ENCODE results near the gene IKZF2. TPM values are rescaled to one million over a fixed set of nuclear protein-coding genes. Genes with fewer than 3 reads are reported as not detected.
A peak's percentile ranks its signal among the peaks of the same experiment; 100 is the strongest.

Gene IKZF2
- total RNA-seq, result 4.2 and 15.1 TPM in 2 replicates

DNA sequence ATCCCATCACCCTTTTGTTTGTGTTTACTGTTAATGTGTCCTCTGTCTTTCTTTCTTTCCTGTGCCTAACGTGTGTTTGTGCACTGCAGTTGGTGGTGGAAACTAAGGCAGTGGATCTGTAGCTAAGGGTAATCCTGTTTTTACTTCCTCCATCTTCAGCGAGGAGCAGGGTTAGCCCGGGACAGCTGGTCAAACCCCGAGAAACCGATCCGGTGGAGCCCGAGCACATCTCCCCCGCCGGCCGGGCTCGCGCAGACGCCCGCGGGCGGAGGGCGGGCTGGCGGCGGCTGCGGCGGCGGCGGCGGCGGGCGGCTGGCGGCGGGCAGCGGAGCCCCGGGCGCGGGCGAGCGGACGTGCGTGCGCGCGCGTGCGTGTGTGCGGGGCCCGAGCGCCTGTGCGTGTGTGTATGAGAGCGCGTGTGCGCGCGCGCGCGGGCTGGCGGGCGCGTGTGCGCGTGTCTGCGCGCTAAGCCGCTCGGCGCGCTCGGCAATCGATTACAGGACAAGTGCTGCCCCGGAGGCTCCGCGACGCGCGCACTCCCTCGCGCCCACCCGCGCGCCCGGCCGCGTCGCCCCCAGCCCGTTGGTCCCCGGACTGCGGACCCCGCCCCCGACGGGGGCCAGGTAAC, at the start of gene IKZF2:
Gene IKZF2, minus strand, starts transcription at position 176 of the 628 bp plus-strand sequence. CDS start 2,983 bp downstream, outside the sequence.
- TF ChIP-seq, protein P1, sequence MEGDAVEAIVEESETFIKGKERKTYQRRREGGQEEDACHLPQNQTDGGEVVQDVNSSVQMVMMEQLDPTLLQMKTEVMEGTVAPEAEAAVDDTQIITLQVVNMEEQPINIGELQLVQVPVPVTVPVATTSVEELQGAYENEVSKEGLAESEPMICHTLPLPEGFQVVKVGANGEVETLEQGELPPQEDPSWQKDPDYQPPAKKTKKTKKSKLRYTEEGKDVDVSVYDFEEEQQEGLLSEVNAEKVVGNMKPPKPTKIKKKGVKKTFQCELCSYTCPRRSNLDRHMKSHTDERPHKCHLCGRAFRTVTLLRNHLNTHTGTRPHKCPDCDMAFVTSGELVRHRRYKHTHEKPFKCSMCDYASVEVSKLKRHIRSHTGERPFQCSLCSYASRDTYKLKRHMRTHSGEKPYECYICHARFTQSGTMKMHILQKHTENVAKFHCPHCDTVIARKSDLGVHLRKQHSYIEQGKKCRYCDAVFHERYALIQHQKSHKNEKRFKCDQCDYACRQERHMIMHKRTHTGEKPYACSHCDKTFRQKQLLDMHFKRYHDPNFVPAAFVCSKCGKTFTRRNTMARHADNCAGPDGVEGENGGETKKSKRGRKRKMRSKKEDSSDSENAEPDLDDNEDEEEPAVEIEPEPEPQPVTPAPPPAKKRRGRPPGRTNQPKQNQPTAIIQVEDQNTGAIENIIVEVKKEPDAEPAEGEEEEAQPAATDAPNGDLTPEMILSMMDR (IDR thresholded peaks at IDR 0.05; ENCODE audit: insufficient read depth, low read depth, low read length), result no peak

GRCh38 chr2:213199871-213200270, 48.5 kb upstream of the IKZF2 start:
- no peak overlapping the region for H3K4me3 ChIP-seq (ENCODE audit: low read depth, low read length)
- peak; percentile 50 for DNase-seq (ENCODE audit: low read depth)
- TF ChIP-seq, protein P1 (IDR thresholded peaks at IDR 0.05; ENCODE audit: insufficient read depth, low read depth, low read length), result no peak

More for the DNA sequence above, at the start of gene IKZF2:
- peak; percentile 85 for DNase-seq (ENCODE audit: low read depth)
- peak within 1 kb of the TSS; percentile 58 for H3K4me3 ChIP-seq (ENCODE audit: low read depth, low read length)

DNA sequence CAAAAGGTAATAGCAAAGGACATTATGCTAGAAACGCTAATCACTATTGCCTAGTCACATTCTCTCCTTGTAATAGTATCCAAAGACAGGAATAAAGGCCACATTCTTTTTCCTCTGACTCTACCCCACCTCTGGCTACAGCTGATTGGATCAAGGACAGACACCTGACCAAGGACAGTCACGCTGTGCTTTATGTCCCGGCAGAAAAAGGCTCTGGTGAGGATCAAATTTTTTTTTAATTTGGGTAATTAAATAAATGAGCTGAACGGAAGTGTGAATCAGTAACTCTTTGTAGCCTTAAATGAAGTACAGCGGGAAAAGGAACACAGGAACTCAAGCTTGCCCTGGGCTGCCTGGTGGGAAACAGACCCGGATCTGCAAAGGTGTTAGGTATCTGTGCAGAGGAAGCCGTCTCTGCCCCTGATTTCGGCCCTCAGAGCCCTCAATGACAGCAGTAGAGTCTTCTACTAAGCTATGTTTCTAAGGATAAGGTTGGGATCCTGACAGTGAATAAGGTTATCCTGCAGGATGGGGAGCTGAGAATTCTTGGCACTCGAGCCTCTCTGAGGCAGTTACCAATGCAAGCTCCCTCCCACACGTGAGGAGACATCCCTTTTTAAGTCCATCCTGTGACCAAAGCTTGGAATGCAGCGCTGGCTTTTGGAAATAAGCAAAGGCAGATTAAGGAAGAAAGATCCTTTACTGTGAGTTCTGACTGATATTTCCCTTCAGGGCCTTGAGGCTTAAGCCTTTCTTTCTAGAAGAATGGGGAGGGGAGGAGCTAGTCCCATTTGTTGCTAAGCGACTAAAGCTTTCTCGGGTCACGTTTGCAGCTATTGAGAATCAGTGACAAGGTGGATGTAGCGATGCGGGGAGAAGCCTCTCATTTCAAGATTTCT, 37.8 kb upstream of the IKZF2 start:
- DNase-seq (ENCODE audit: low read depth), result peak; percentile 25
- no peak overlapping the region for H3K4me3 ChIP-seq (ENCODE audit: low read depth, low read length)
- TF ChIP-seq, protein P1 (IDR thresholded peaks at IDR 0.05; ENCODE audit: insufficient read depth, low read depth, low read length), result no peak

DNA sequence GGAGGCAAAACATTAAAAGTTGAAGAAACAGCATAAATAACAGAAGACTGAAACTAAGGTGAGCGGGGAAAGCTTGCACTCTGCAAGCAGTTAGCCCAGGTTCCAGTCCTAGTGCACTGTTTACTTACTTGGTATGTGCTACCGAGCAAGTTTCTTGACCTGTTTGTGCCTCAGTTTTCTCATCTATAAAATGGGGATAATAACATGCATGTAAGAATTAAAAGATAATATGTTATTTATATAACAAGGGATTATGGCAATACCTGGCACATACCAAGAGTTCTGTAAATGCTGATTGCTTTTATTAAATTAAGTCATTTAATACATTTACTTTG, 37.1 kb upstream of the IKZF2 start:
- DNase-seq (ENCODE audit: low read depth), result no peak
- H3K4me3 ChIP-seq (ENCODE audit: low read depth, low read length), result no peak overlapping the region
- TF ChIP-seq, protein P1 (IDR thresholded peaks at IDR 0.05; ENCODE audit: insufficient read depth, low read depth, low read length), result no peak

GRCh38 chr2:213187833-213188532, 36.6 kb upstream of the IKZF2 start:
- no peak for DNase-seq (ENCODE audit: low read depth)
- TF ChIP-seq, protein P1 (IDR thresholded peaks at IDR 0.05; ENCODE audit: insufficient read depth, low read depth, low read length), result no peak
- H3K4me3 ChIP-seq (ENCODE audit: low read depth, low read length), result no peak overlapping the region

- no peak for DNase-seq (ENCODE audit: low read depth)
- TF ChIP-seq, protein P1 (IDR thresholded peaks at IDR 0.05; ENCODE audit: insufficient read depth, low read depth, low read length), result no peak
- no peak overlapping the region for H3K4me3 ChIP-seq (ENCODE audit: low read depth, low read length)
Observed at GRCh38 chr2:213187386-213187785, 36.0 kb upstream of the IKZF2 start.
